Measurements from ENCODE around the gene PAN2. TPM values are rescaled to one million over a fixed set of nuclear protein-coding genes. Genes with fewer than 3 reads are reported as not detected.
"Not testable (repeated sequence)": the region's sequence is repeated elsewhere in the genome, so short reads cannot be mapped to it uniquely, and the experiment has no call there.

PAN2 gene
- total RNA-seq, 1 donor from 2014 or later, result 19.3 TPM

- no peak within 1 kb of the TSS for H3K9ac ChIP-seq (ENCODE audit: low read depth in 1 of 3, low read length in 3 of 3)
- no peak within 1 kb of the TSS for H3K27ac ChIP-seq (ENCODE audit: low read depth, low read length)
- H3K36me3 ChIP-seq (ENCODE audit: control insufficient read depth in 3 of 3, insufficient read depth in 3 of 3, low read length in 3 of 3), result no peaks in the 10 kb centered on the region
- peaks cover 8 to 16% (median 11%) of the 10 kb centered on the region in 3 donors for H3K4me1 ChIP-seq (ENCODE audit: control insufficient read depth in 3 of 3, insufficient read depth in 3 of 3, low read length in 3 of 3)
- no peaks in the 10 kb centered on the region for H3K27me3 ChIP-seq (ENCODE audit: control insufficient read depth in 3 of 3, insufficient read depth in 3 of 3, low read length in 3 of 3)
- no peaks in the 10 kb centered on the region for H3K9me3 ChIP-seq (ENCODE audit: control insufficient read depth in 3 of 3, low read length in 3 of 3)
- H3K4me3 ChIP-seq (ENCODE audit: low read length in 3 of 3), result no peak within 1 kb of the TSS
Measured at GRCh38 chr12:56362130-56363059, 28.6 kb upstream of the PAN2 start, which contains the start of gene APOF. APOF (minus strand) TSS chr12:56362857; CDS start chr12:56362745, 112 bp downstream.

- no peaks in the 10 kb centered on the region for H3K27me3 ChIP-seq (ENCODE audit: control insufficient read depth in 3 of 3, insufficient read depth in 3 of 3, low read length in 3 of 3)
- H3K9ac ChIP-seq (ENCODE audit: low read depth in 1 of 3, low read length in 3 of 3), result no peak overlapping the region
- H3K36me3 ChIP-seq (ENCODE audit: control insufficient read depth in 3 of 3, insufficient read depth in 3 of 3, low read length in 3 of 3), result peaks cover 0 to under 1% (median 0%) of the 10 kb centered on the region in 3 donors
- H3K4me3 ChIP-seq (ENCODE audit: low read length in 3 of 3), result no peak overlapping the region
- no peak overlapping the region for H3K27ac ChIP-seq (ENCODE audit: low read depth, low read length)
- peaks cover 8 to 16% (median 11%) of the 10 kb centered on the region in 3 donors for H3K4me1 ChIP-seq (ENCODE audit: control insufficient read depth in 3 of 3, insufficient read depth in 3 of 3, low read length in 3 of 3)
- no peaks in the 10 kb centered on the region for H3K9me3 ChIP-seq (ENCODE audit: control insufficient read depth in 3 of 3, low read length in 3 of 3)
Measured at GRCh38 chr12:56361487-56362129, 27.8 kb upstream of the PAN2 start.

GRCh38 chr12:56359851-56360767, 26.3 kb upstream of the PAN2 start, which contains the start of gene STAT2:
STAT2 (minus strand) TSS chr12:56360107; CDS start chr12:56356571, 3,536 bp downstream.
- Histone ChIP-seq H3K27me3 (ENCODE audit: control insufficient read depth in 3 of 3, insufficient read depth in 3 of 3, low read length in 3 of 3) (no peaks in the 10 kb centered on the region), H3K9ac (ENCODE audit: low read depth in 1 of 3, low read length in 3 of 3) (peak within 1 kb of the TSS; percentile 92 to 93 (median 93)), H3K27ac (ENCODE audit: low read depth, low read length) (peak within 1 kb of the TSS; percentile 90), H3K4me3 (ENCODE audit: low read length in 3 of 3) (peak within 1 kb of the TSS; percentile 91 to 96 (median 95)), H3K4me1 (ENCODE audit: control insufficient read depth in 3 of 3, insufficient read depth in 3 of 3, low read length in 3 of 3) (peaks cover 8 to 16% (median 11%) of the 10 kb centered on the region in 3 donors), H3K36me3 (ENCODE audit: control insufficient read depth in 3 of 3, insufficient read depth in 3 of 3, low read length in 3 of 3) (peaks cover 13 to 15% (median 13%) of the 10 kb centered on the region in 3 donors), H3K9me3 (ENCODE audit: control insufficient read depth in 3 of 3, low read length in 3 of 3) (no peaks in the 10 kb centered on the region)

GRCh38 chr12:56358836-56359532, 25.2 kb upstream of the PAN2 start:
- H3K27me3 ChIP-seq (ENCODE audit: control insufficient read depth in 3 of 3, insufficient read depth in 3 of 3, low read length in 3 of 3), result no peaks in the 10 kb centered on the region

GRCh38 chr12:56351325-56351724, 17.5 kb upstream of the PAN2 start:
- H3K9me3 ChIP-seq (ENCODE audit: control insufficient read depth in 3 of 3, low read length in 3 of 3), result no peaks in the 10 kb centered on the region
- no peak overlapping the region for H3K27ac ChIP-seq (ENCODE audit: low read depth, low read length)
- no peak overlapping the region for H3K4me3 ChIP-seq (ENCODE audit: low read length in 3 of 3)
- no peaks in the 10 kb centered on the region for H3K27me3 ChIP-seq (ENCODE audit: control insufficient read depth in 3 of 3, insufficient read depth in 3 of 3, low read length in 3 of 3)
- H3K4me1 ChIP-seq (ENCODE audit: control insufficient read depth in 3 of 3, insufficient read depth in 3 of 3, low read length in 3 of 3), result no peaks in the 10 kb centered on the region
- peaks cover 67 to 77% (median 77%) of the 10 kb centered on the region in 3 donors for H3K36me3 ChIP-seq (ENCODE audit: control insufficient read depth in 3 of 3, insufficient read depth in 3 of 3, low read length in 3 of 3)
- H3K9ac ChIP-seq (ENCODE audit: low read depth in 1 of 3, low read length in 3 of 3), result no peak overlapping the region

More at GRCh38 chr12:56358836-56359532, 25.2 kb upstream of the PAN2 start:
- Histone ChIP-seq H3K9ac (ENCODE audit: low read depth in 1 of 3, low read length in 3 of 3) (peak overlapping the region; percentile 92 to 93 (median 93)), H3K4me3 (ENCODE audit: low read length in 3 of 3) (peak overlapping the region; percentile 91 to 96 (median 95)), H3K4me1 (ENCODE audit: control insufficient read depth in 3 of 3, insufficient read depth in 3 of 3, low read length in 3 of 3) (peaks cover 8 to 16% (median 11%) of the 10 kb centered on the region in 3 donors), H3K36me3 (ENCODE audit: control insufficient read depth in 3 of 3, insufficient read depth in 3 of 3, low read length in 3 of 3) (peaks cover 23 to 26% (median 24%) of the 10 kb centered on the region in 3 donors), H3K9me3 (ENCODE audit: control insufficient read depth in 3 of 3, low read length in 3 of 3) (no peaks in the 10 kb centered on the region), H3K27ac (ENCODE audit: low read depth, low read length) (peak overlapping the region; percentile 90)

GRCh38 chr12:56350662-56351061, 16.9 kb upstream of the PAN2 start:
- no peaks in the 10 kb centered on the region for H3K27me3 ChIP-seq (ENCODE audit: control insufficient read depth in 3 of 3, insufficient read depth in 3 of 3, low read length in 3 of 3)
- no peak overlapping the region for H3K9ac ChIP-seq (ENCODE audit: low read depth in 1 of 3, low read length in 3 of 3)
- no peak overlapping the region for H3K27ac ChIP-seq (ENCODE audit: low read depth, low read length)
- no peaks in the 10 kb centered on the region for H3K9me3 ChIP-seq (ENCODE audit: control insufficient read depth in 3 of 3, low read length in 3 of 3)
- no peak overlapping the region for H3K4me3 ChIP-seq (ENCODE audit: low read length in 3 of 3)
- no peaks in the 10 kb centered on the region for H3K4me1 ChIP-seq (ENCODE audit: control insufficient read depth in 3 of 3, insufficient read depth in 3 of 3, low read length in 3 of 3)
- H3K36me3 ChIP-seq (ENCODE audit: control insufficient read depth in 3 of 3, insufficient read depth in 3 of 3, low read length in 3 of 3), result peaks cover 66 to 77% (median 76%) of the 10 kb centered on the region in 3 donors

- Histone ChIP-seq H3K4me3 (ENCODE audit: low read length in 3 of 3) (no peak overlapping the region), H3K9me3 (ENCODE audit: control insufficient read depth in 3 of 3, low read length in 3 of 3) (no peaks in the 10 kb centered on the region), H3K36me3 (ENCODE audit: control insufficient read depth in 3 of 3, insufficient read depth in 3 of 3, low read length in 3 of 3) (peaks cover 53 to 71% (median 65%) of the 10 kb centered on the region in 3 donors), H3K4me1 (ENCODE audit: control insufficient read depth in 3 of 3, insufficient read depth in 3 of 3, low read length in 3 of 3) (no peaks in the 10 kb centered on the region), H3K9ac (ENCODE audit: low read depth in 1 of 3, low read length in 3 of 3) (no peak overlapping the region), H3K27ac (ENCODE audit: low read depth, low read length) (no peak overlapping the region), H3K27me3 (ENCODE audit: control insufficient read depth in 3 of 3, insufficient read depth in 3 of 3, low read length in 3 of 3) (no peaks in the 10 kb centered on the region)
Measured at GRCh38 chr12:56348776-56349175, 15.0 kb upstream of the PAN2 start.

GRCh38 chr12:56347255-56347654, 13.5 kb upstream of the PAN2 start:
- not testable (repeated sequence) for H3K4me1 ChIP-seq (ENCODE audit: control insufficient read depth in 3 of 3, insufficient read depth in 3 of 3, low read length in 3 of 3); H3K9ac ChIP-seq (ENCODE audit: low read depth in 1 of 3, low read length in 3 of 3); H3K27ac ChIP-seq (ENCODE audit: low read depth, low read length); H3K9me3 ChIP-seq (ENCODE audit: control insufficient read depth in 3 of 3, low read length in 3 of 3); H3K4me3 ChIP-seq (ENCODE audit: low read length in 3 of 3); H3K27me3 ChIP-seq (ENCODE audit: control insufficient read depth in 3 of 3, insufficient read depth in 3 of 3, low read length in 3 of 3)
- peaks cover 61 to 76% (median 63%) of the 10 kb centered on the region in 3 donors for H3K36me3 ChIP-seq (ENCODE audit: control insufficient read depth in 3 of 3, insufficient read depth in 3 of 3, low read length in 3 of 3)

GRCh38 chr12:56346675-56347074, 12.9 kb upstream of the PAN2 start:
- Histone ChIP-seq H3K27ac (ENCODE audit: low read depth, low read length) (no peak overlapping the region), H3K9me3 (ENCODE audit: control insufficient read depth in 3 of 3, low read length in 3 of 3) (no peaks in the 10 kb centered on the region), H3K9ac (ENCODE audit: low read depth in 1 of 3, low read length in 3 of 3) (no peak overlapping the region), H3K36me3 (ENCODE audit: control insufficient read depth in 3 of 3, insufficient read depth in 3 of 3, low read length in 3 of 3) (peaks cover 59 to 75% (median 60%) of the 10 kb centered on the region in 3 donors), H3K4me3 (ENCODE audit: low read length in 3 of 3) (no peak overlapping the region), H3K27me3 (ENCODE audit: control insufficient read depth in 3 of 3, insufficient read depth in 3 of 3, low read length in 3 of 3) (no peaks in the 10 kb centered on the region), H3K4me1 (ENCODE audit: control insufficient read depth in 3 of 3, insufficient read depth in 3 of 3, low read length in 3 of 3) (no peaks in the 10 kb centered on the region)
